Measurements from ENCODE around the gene CROCC. TPM values are rescaled to one million over a fixed set of nuclear protein-coding genes. Genes with fewer than 3 reads are reported as not detected.

Gene CROCC
- total and polyA plus RNA-seq, 12 donors: 4.7 to 42.3 (median 6.3) TPM

DNA sequence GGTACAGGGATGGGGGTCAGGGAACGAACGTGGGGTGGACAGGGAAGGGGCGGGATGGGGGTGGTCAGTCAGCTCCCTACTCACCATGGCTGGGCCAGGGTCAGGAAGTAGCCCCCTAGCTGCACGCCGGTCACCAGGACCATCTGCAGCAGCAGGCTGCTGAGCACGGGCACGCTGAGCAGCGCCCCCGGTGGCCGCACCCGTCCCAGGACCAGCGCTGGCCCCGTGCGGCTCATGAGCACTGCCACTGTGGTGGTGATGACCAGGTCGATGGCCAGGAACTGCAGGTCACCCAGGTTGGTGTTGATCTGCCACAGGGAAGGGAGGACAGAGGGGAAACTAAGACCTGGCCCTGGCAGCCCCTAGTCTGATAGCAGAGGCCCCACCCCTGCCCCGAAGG is 65.2 kb downstream of the CROCC start:
- intact Hi-C loops (cut with DNase I): no loop called here
- no peak overlapping the region for H3K4me3 ChIP-seq
- no peak for DNase-seq
- TF ChIP-seq, protein P1, sequence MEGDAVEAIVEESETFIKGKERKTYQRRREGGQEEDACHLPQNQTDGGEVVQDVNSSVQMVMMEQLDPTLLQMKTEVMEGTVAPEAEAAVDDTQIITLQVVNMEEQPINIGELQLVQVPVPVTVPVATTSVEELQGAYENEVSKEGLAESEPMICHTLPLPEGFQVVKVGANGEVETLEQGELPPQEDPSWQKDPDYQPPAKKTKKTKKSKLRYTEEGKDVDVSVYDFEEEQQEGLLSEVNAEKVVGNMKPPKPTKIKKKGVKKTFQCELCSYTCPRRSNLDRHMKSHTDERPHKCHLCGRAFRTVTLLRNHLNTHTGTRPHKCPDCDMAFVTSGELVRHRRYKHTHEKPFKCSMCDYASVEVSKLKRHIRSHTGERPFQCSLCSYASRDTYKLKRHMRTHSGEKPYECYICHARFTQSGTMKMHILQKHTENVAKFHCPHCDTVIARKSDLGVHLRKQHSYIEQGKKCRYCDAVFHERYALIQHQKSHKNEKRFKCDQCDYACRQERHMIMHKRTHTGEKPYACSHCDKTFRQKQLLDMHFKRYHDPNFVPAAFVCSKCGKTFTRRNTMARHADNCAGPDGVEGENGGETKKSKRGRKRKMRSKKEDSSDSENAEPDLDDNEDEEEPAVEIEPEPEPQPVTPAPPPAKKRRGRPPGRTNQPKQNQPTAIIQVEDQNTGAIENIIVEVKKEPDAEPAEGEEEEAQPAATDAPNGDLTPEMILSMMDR (IDR thresholded peaks at IDR 0.05): peak in 3 of 9 donors; percentile 12 to 22 (median 20)
- peaks cover 0 to 9% (median 0%) of the 10 kb centered on the region in 9 donors for H3K4me1 ChIP-seq
- no peaks in the 10 kb centered on the region for H3K9me3 ChIP-seq
- ATAC-seq: no peak
- WGBS, 2 donors: 75 to 80% methylated on average over 16 of the region's 16 CpGs
- peaks cover 0 to 66% (median 13%) of the 10 kb centered on the region in 9 donors for H3K36me3 ChIP-seq
- peaks cover 0 to 2% (median 0%) of the 10 kb centered on the region in 7 donors for H3K27me3 ChIP-seq
- H3K27ac ChIP-seq: no peak overlapping the region

DNA sequence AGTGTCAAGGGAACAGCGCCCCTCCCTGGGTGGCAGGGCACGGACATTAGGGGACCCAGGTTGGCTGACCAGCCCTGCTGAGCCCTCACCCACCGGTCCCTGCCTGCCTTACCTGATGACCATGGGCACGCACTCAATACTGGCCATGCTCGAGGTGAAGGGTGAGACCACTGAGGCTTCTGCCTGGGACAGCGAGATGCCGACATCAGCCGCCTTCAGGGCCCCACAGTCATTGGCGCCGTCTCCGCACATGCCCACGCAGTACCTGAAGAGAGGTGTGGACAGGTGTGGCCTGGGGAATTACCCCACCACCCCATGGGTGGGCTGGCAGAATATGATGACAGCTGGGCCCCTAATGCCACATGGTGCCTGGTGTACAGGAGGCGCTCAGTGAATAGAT is 66.5 kb downstream of the CROCC start:
- 94 to 96% methylated on average over 13 of the region's 13 CpGs for WGBS, 2 donors
- H3K4me1 ChIP-seq: peaks cover 0 to 9% (median 0%) of the 10 kb centered on the region in 9 donors
- no peaks in the 10 kb centered on the region for H3K27me3 ChIP-seq
- DNase-seq (no peak), ATAC-seq (no peak)
- H3K27ac ChIP-seq: no peak overlapping the region
- no peaks in the 10 kb centered on the region for H3K9me3 ChIP-seq
- TF ChIP-seq, protein P1 (IDR thresholded peaks at IDR 0.05): no peak
- no peak overlapping the region for H3K4me3 ChIP-seq
- intact Hi-C loops (cut with DNase I): no loop called here
- peaks cover 0 to 78% (median 13%) of the 10 kb centered on the region in 9 donors for H3K36me3 ChIP-seq

DNA sequence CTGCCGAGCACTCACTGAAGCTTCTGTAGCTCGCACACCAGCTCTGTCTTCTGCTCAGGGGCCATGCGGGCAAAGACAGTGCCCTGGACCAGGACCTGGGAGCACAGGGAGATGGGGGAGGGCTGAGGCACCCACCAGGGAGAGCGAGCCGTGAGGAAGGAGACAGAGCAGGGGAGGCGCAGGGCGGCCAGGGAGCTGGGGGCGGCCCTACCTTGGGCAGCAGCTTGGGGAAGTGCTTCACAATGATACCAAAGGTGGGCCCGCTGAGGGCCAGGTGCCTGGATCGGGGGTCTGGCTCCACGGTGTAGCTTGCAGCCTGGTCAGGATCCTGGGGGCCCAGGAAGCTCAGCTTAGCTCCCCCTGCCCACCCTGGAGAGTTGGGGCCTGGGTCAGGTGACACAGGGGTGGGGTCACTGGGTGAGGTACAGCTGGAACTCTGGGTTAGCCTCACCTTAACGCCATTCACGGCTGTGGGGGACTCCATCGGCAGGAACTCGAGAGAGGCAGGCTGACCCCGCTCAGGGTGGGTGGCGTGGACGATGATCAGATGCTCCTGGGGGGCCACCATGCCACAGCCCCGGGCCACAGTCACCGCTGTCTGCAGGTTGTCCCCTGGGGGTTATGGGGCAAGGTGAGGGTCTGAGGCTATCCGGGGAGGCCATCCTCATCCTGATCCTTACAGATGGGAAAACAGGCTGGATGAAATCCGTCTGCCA is 68.1 kb downstream of the CROCC start:
- intact Hi-C loops (cut with DNase I): no loop called here
- peaks cover 0 to 94% (median 13%) of the 10 kb centered on the region in 9 donors for H3K36me3 ChIP-seq

DNA sequence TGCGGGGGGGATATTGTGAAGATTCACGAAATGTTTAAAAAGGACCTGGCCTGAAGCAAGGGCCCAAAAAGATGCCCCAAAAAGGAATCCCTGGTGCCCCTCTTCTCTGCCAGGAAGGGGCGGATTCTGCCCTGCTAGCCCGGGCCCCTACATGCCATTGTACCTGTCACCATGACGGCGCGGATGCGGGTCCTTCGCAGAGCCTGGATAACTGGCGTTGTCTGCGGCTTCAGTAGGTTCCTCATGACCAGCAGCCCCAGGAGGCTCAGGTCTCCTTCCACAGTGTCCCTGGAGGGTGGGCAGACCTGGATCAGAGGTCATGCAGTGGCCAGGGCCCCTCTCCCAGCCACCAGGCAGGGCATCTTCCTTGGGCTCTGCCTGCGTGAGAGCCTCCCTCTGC is 69.8 kb downstream of the CROCC start:
- intact Hi-C loops (cut with DNase I): no loop called here
- 97 to 99% methylated on average over 12 of the region's 12 CpGs for WGBS, 2 donors
- DNase-seq: no peak
- Histone ChIP-seq H3K4me1 (no peaks in the 10 kb centered on the region), H3K27me3 (no peaks in the 10 kb centered on the region), H3K9me3 (no peaks in the 10 kb centered on the region), H3K4me3 (no peak overlapping the region), H3K36me3 (peaks cover 0 to 100% (median 12%) of the 10 kb centered on the region in 9 donors), H3K27ac (no peak overlapping the region)
- peak in 1 of 8 donors; percentile 25 for ATAC-seq
- TF ChIP-seq, protein P1 (IDR thresholded peaks at IDR 0.05): no peak

More for the DNA sequence above, 68.1 kb downstream of the CROCC start:
- no peaks in the 10 kb centered on the region for H3K9me3 ChIP-seq
- H3K4me3 ChIP-seq: no peak overlapping the region
- DNase-seq: no peak
- no peak overlapping the region for H3K27ac ChIP-seq
- 94 to 95% methylated on average over 22 of the region's 22 CpGs for WGBS, 2 donors
- ATAC-seq: no peak
- peaks cover 0 to 3% (median 0%) of the 10 kb centered on the region in 9 donors for H3K4me1 ChIP-seq
- no peaks in the 10 kb centered on the region for H3K27me3 ChIP-seq
- TF ChIP-seq, protein P1 (IDR thresholded peaks at IDR 0.05): no peak

Data from heart right ventricle (tissue), 16 donors.